Esophagus muscularis mucosa (tissue), 4 donors: ENCODE results near the gene FKBP1A.

ENCODE experiments used
- EP300 ChIP-seq: sonication (generic); formaldehyde crosslinking; IDR thresholded peaks from one replicate; pipeline ENCODE4 v1.6.1; 2017; ENCODE audit warnings: antibody characterized with exemption
- POLR2A ChIP-seq: fragments of 450-650 bp; IDR thresholded peaks from one replicate; pipeline ENCODE4 v1.6.1; 2017; ENCODE audit warnings: antibody characterized with exemption, moderate library complexity, mild to moderate bottlenecking, low read depth
- TF ChIP-seq, protein P1 (sequence below), 3 experiments: fragments of 200-600 bp in 2 of 3; fragments of 450-650 bp in 1 of 3; sonication (generic) in 2 of 3; IDR thresholded peaks; one replicate each; pipeline ENCODE4 v1.5.1; 2017 to 2019; ENCODE audit warnings: antibody characterized with exemption in 3 of 3, mild to moderate bottlenecking in 2 of 3, moderate library complexity in 1 of 3

DNA sequence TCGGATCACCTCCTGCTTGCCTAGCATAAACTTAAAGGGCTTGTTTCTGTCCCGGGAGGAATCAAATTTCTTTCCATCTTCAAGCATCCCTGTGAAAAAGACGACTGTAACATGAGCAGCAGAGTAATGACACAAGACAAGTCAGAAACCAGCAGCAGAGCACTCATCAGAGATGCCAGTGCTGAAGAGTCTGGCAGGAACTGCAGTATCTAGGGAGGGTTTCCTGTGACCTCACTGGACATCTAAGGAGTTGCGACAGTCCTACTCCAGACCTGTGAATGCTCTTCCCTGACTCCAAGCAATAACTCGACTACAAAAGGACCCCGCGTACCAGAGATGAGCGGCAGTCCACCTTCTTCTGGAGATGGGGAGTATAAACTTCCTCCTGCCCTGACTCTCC, 17.3 kb downstream of the FKBP1A start:
- TF ChIP-seq, protein P1, sequence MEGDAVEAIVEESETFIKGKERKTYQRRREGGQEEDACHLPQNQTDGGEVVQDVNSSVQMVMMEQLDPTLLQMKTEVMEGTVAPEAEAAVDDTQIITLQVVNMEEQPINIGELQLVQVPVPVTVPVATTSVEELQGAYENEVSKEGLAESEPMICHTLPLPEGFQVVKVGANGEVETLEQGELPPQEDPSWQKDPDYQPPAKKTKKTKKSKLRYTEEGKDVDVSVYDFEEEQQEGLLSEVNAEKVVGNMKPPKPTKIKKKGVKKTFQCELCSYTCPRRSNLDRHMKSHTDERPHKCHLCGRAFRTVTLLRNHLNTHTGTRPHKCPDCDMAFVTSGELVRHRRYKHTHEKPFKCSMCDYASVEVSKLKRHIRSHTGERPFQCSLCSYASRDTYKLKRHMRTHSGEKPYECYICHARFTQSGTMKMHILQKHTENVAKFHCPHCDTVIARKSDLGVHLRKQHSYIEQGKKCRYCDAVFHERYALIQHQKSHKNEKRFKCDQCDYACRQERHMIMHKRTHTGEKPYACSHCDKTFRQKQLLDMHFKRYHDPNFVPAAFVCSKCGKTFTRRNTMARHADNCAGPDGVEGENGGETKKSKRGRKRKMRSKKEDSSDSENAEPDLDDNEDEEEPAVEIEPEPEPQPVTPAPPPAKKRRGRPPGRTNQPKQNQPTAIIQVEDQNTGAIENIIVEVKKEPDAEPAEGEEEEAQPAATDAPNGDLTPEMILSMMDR (IDR thresholded peaks at IDR 0.05): no peak
- TF ChIP-seq POLR2A (no peak), EP300 (no peak)
